GM06990 (cell line): ENCODE measurements around the gene HLA-DRB1.

ENCODE experiments used
- DNase-seq: peaks from one replicate; pipeline ENCODE4 v3.0.0-alpha.2; 2011; ENCODE audit not compliant: insufficient read length; ENCODE audit errors: extremely low read depth
- H3K27me3 ChIP-seq: replicated peaks from 2 replicates; pipeline ENCODE4 v1.6.0; 2011; ENCODE audit warnings: low read length; ENCODE audit not compliant: control insufficient read depth, insufficient read depth
- H3K36me3 ChIP-seq: 2 replicates; pipeline ENCODE4 v1.5.1; 2011; ENCODE audit warnings: low read length; ENCODE audit not compliant: control insufficient read depth, insufficient read depth
- H3K4me3 ChIP-seq: replicated peaks from 2 replicates; pipeline ENCODE4 v1.5.1; 2011; ENCODE audit warnings: low read depth, mild to moderate bottlenecking, control low read depth, low read length
- TF ChIP-seq, protein P1 (sequence below): IDR thresholded peaks from 2 replicates; pipeline ENCODE4 v1.5.1; 2011; ENCODE audit warnings: low read length, control low read depth, mild to moderate bottlenecking, inconsistent platforms; ENCODE audit not compliant: insufficient read depth, poor library complexity, severe bottlenecking

Gene HLA-DRB1

DNA sequence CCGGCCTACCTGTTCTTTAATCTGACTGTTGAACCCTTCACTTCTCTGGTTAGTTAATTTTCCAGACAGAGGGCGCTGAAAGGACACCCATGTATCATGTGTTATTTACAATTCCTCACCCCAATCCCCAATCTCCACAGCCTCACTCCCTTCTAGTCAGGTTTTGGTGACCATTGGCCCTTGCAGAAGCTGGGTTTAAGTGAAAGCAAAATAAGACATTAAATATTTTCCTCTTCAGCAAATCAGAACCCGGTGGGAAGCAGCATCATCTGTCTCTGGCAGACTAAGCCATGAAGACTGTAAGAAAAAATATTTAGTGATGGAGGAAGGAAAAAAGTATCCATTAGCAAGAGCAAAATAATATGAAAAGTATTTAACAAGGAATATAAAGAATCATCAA is 38.2 kb upstream of the HLA-DRB1 start:
- Histone ChIP-seq H3K27me3 (no peaks in the 10 kb centered on the region), H3K36me3 (no peaks in the 10 kb centered on the region), H3K4me3 (peak overlapping the region; percentile 46)
- TF ChIP-seq, protein P1, sequence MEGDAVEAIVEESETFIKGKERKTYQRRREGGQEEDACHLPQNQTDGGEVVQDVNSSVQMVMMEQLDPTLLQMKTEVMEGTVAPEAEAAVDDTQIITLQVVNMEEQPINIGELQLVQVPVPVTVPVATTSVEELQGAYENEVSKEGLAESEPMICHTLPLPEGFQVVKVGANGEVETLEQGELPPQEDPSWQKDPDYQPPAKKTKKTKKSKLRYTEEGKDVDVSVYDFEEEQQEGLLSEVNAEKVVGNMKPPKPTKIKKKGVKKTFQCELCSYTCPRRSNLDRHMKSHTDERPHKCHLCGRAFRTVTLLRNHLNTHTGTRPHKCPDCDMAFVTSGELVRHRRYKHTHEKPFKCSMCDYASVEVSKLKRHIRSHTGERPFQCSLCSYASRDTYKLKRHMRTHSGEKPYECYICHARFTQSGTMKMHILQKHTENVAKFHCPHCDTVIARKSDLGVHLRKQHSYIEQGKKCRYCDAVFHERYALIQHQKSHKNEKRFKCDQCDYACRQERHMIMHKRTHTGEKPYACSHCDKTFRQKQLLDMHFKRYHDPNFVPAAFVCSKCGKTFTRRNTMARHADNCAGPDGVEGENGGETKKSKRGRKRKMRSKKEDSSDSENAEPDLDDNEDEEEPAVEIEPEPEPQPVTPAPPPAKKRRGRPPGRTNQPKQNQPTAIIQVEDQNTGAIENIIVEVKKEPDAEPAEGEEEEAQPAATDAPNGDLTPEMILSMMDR: no peak
- peak; percentile 73 for DNase-seq

DNA sequence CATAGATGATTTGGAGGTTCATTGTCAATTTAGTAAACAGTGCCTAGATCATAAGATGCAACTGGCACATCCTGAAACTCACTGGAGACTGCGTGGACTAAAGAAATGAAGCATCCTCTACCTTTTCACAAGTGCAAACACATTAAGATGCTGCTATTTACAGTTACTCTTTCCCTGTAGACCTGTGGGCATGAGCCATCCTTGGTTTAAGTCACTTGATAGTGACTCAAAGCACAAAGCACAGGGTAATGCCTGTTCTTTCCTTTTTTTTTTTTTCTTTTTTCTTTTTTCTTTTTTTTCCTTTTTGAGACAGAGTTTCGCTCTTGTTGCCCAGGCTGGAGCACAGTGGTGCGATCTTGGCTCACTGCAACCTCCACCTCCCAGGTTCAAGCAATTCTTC is 37.6 kb upstream of the HLA-DRB1 start:
- no peaks in the 10 kb centered on the region for H3K27me3 ChIP-seq
- DNase-seq: no peak
- H3K36me3 ChIP-seq: no peaks in the 10 kb centered on the region
- TF ChIP-seq, protein P1: no peak
- H3K4me3 ChIP-seq: no peak overlapping the region; the same call in 1 of the 2 replicates

DNA sequence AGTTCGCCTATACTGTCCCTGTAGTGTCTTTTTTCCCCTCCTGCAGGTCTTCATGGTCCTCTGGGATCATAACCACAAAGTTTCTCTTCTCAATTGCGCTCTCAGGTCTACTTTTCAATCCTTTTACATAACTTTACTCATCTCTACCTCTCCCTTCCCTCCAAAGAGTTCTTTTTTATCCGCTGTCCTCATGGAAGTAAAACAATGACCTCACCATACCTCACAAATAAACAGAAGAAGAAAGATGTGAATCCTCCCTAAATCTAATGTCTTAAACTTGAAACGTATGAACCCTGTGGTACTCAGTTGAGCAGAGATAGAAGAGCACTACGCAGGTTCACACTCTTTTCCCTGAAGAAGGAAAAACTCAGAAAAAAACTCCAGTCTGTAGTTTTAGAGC is 35.5 kb upstream of the HLA-DRB1 start:
- no peak overlapping the region for H3K4me3 ChIP-seq
- DNase-seq: no peak
- H3K27me3 ChIP-seq: no peaks in the 10 kb centered on the region
- no peaks in the 10 kb centered on the region for H3K36me3 ChIP-seq
- TF ChIP-seq, protein P1: no peak

DNA sequence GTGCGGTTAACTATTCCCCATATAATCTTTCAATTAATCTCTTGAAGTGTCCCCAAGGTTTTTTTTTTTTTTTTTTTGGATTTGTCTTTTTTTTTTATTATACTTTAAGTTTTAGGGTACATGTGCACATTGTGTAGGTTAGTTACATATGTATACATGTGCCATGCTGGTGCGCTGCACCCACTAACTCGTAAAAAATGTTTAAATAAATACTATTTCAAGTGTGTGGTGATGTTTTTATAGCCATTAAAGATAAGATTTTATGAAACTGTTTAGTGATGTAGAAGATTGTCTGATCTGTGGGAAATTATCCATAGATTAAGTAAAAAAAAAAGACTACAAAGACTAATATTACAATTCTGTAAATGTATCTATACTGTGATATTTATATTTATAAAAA is 34.9 kb upstream of the HLA-DRB1 start:
- no peaks in the 10 kb centered on the region for H3K27me3 ChIP-seq
- no peak for DNase-seq
- TF ChIP-seq, protein P1: no peak
- H3K36me3 ChIP-seq: no peaks in the 10 kb centered on the region
- no peak overlapping the region for H3K4me3 ChIP-seq

DNA sequence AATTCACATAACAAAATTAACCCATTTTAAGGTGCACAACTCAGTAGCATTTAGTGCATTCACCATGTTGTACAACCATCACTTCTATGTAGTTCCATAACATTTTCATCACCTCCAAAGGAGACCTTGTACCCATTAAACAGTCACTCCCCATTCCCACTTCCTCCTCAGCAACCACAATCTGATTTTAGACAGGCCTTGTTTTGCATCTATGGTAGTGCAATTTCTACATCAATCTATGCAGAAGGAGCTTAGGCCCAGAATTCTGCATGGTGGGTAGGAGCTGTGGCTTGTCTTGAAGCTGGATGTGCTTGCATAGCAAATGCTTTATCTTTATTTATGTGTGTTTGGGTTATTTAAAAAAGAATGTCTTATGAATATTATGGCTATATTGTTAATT is 34.0 kb upstream of the HLA-DRB1 start:
- H3K4me3 ChIP-seq: peak overlapping the region; percentile 10
- DNase-seq: no peak
- TF ChIP-seq, protein P1: no peak

More for the DNA sequence above, 34.0 kb upstream of the HLA-DRB1 start:
- H3K27me3 ChIP-seq: no peaks in the 10 kb centered on the region
- H3K36me3 ChIP-seq: no peaks in the 10 kb centered on the region
